Endothelial cell (in vitro differentiated cells): Measurements from ENCODE around the gene WNT9A. TPM values are rescaled to one million over a fixed set of nuclear protein-coding genes. Genes with fewer than 3 reads are reported as not detected.

Experiments used
- DNase-seq: peaks from one replicate; pipeline ENCODE4 v3.0.0; 2021; ENCODE audit warnings: low spot score
- H3K27ac Mint-ChIP-seq: one replicate; pipeline ENCODE4 v1.8.0; 2021; ENCODE audit warnings: mixed read lengths, inconsistent platforms; ENCODE audit not compliant: unreplicated experiment
- H3K27me3 Mint-ChIP-seq: one replicate; pipeline ENCODE4 v1.8.0; 2021; ENCODE audit warnings: mild to moderate bottlenecking, moderate library complexity, mixed read lengths, inconsistent platforms; ENCODE audit not compliant: unreplicated experiment
- H3K36me3 Mint-ChIP-seq: one replicate; pipeline ENCODE4 v1.8.0; 2021; ENCODE audit warnings: mild to moderate bottlenecking, low read depth, mixed read lengths, inconsistent platforms; ENCODE audit not compliant: unreplicated experiment
- H3K4me1 Mint-ChIP-seq: one replicate; pipeline ENCODE4 v1.8.0; 2021; ENCODE audit warnings: mild to moderate bottlenecking, mixed read lengths, inconsistent platforms; ENCODE audit not compliant: unreplicated experiment
- H3K4me3 Mint-ChIP-seq: one replicate; pipeline ENCODE4 v1.8.0; 2021; ENCODE audit warnings: mild to moderate bottlenecking, mixed read lengths, inconsistent platforms; ENCODE audit not compliant: unreplicated experiment
- H3K9me3 Mint-ChIP-seq: one replicate; pipeline ENCODE4 v1.8.0; 2021; ENCODE audit warnings: mixed read lengths, inconsistent platforms; ENCODE audit not compliant: unreplicated experiment
- total RNA-seq: library from RNA; stranded (reverse); fragmentation: NEBNext Ultra II Directional; extraction: Animal tissue kit (Norgen Biotek cat#: 25700); gene quantifications from one replicate; pipeline ENCODE4 v1.2.1, GENCODE V29; 2021; ENCODE audit not compliant: unreplicated experiment
- TF ChIP-seq, protein P1 (sequence below): fragments of 200-600 bp; sonication (generic); IDR thresholded peaks from one replicate; pipeline ENCODE4 v1.5.0; 2021; ENCODE audit warnings: antibody characterized with exemption; ENCODE audit not compliant: unreplicated experiment

WNT9A gene
- total RNA-seq, 1 donor from 2014 or later = 1.0 TPM

DNA sequence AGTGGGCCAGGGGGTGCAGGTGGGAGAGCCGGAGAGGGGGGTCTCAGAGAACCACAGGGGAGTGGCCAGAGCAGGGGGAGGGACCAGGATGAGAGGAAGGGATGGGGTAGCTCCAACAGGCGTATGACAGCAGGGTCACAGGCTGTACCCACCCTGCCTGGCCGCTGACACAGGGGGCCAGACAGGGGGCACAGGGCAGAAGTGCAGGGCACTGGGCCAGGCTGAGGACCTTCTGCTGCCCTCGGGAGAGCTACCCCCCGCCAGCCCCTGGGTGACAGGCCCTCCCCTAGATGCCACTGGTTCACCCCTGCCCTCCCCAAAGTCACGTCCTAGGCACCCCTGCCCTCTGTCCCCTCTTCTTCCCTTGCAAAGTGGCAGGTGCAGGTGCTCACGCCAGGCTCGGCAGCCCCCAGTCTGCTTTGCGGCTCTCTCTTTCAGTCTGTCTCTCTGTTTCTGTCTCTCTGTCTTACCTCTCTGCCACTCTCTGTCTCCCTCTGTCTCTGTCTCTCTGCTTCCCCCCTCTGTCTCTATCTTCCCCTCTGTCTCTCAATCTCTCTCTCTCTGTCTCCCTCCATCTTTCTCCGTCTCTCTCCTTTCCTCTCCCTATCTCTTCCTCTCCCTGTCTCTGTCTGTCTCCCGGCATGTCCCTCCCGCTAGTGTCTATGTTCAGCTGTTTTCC lies 48.5 kb downstream of the WNT9A start:
- peaks cover 4% of the 10 kb centered on the region for H3K36me3 Mint-ChIP-seq
- no peaks in the 10 kb centered on the region for H3K4me1 Mint-ChIP-seq
- no peaks in the 10 kb centered on the region for H3K9me3 Mint-ChIP-seq
- peak overlapping the region; percentile 53 for H3K27ac Mint-ChIP-seq
- H3K4me3 Mint-ChIP-seq = no peak overlapping the region
- peak; percentile 1 for DNase-seq
- TF ChIP-seq, protein P1, sequence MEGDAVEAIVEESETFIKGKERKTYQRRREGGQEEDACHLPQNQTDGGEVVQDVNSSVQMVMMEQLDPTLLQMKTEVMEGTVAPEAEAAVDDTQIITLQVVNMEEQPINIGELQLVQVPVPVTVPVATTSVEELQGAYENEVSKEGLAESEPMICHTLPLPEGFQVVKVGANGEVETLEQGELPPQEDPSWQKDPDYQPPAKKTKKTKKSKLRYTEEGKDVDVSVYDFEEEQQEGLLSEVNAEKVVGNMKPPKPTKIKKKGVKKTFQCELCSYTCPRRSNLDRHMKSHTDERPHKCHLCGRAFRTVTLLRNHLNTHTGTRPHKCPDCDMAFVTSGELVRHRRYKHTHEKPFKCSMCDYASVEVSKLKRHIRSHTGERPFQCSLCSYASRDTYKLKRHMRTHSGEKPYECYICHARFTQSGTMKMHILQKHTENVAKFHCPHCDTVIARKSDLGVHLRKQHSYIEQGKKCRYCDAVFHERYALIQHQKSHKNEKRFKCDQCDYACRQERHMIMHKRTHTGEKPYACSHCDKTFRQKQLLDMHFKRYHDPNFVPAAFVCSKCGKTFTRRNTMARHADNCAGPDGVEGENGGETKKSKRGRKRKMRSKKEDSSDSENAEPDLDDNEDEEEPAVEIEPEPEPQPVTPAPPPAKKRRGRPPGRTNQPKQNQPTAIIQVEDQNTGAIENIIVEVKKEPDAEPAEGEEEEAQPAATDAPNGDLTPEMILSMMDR = no peak
- peaks cover 8% of the 10 kb centered on the region for H3K27me3 Mint-ChIP-seq

DNA sequence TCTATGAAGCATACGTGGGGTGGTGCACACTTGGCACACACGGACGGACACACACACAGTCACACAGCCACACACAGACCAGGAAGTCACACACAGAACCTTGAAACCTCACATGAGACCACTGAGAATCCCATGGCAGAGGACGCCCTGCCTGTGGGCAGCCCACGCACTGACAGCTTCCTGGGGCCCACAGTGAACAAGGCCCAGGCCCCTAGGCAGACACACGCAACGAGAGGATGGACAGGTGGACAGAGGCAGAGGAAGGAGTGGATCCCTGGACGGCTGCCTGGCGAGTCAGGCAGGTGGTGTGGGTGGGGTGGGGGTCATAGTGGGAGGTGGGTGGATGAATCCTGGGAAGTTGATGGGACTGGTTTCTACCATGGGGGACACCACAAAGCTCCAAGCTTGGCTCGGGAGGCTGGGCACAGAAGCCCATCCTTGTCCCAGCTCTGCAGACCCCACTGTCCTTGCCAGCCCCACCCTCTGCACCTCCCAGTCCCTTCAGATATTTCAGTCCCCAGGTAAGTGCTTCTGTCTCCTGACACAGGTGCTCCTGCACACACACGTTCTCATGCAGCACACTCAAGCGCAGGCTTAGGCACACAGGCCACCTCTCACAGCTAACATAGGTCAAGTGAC lies 49.1 kb downstream of the WNT9A start:
- H3K27me3 Mint-ChIP-seq = peaks cover 11% of the 10 kb centered on the region
- no peak overlapping the region for H3K4me3 Mint-ChIP-seq
- no peaks in the 10 kb centered on the region for H3K4me1 Mint-ChIP-seq
- H3K9me3 Mint-ChIP-seq = no peaks in the 10 kb centered on the region
- TF ChIP-seq, protein P1 = no peak
- no peak overlapping the region for H3K27ac Mint-ChIP-seq
- peaks cover 4% of the 10 kb centered on the region for H3K36me3 Mint-ChIP-seq
- peak; percentile 2 for DNase-seq

DNA sequence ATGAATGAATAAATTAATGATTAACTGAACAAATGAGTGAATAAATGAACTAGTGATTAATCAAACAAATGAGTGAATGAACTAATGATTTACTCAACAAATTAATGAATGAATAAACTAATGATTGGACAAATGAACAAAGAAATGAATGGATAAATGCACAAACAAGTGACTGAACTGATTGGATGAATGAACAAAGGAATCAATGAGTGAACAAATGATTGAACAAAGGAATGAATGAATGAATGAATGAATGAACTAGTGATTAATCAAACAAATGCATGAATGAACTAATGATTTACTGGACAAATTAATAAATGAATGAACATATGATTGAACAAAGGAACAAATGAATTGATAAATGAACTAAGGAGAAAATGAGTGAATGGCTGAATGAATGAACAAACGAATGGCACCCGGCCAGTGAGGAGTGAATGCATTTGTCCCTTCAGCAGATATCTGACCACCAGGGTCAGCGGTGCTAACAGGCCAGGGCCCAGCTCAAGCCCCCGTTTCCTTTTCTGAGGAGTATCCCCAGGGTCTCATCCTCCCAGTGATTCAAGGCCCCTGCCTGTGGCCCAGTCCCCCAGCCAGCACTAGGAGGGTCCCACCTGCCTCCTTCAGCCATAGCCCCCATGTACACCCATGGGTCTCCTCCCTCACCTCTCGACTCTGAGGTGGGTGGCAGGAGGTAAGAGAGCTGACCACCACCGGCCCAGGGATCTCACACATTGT lies 49.9 kb downstream of the WNT9A start:
- Mint-ChIP-seq H3K27ac (peak overlapping the region; percentile 48), H3K36me3 (peaks cover 4% of the 10 kb centered on the region), H3K9me3 (no peaks in the 10 kb centered on the region), H3K27me3 (peaks cover 11% of the 10 kb centered on the region), H3K4me3 (peak overlapping the region; percentile 40), H3K4me1 (no peaks in the 10 kb centered on the region)
- TF ChIP-seq, protein P1 = no peak
- DNase-seq = no peak

DNA sequence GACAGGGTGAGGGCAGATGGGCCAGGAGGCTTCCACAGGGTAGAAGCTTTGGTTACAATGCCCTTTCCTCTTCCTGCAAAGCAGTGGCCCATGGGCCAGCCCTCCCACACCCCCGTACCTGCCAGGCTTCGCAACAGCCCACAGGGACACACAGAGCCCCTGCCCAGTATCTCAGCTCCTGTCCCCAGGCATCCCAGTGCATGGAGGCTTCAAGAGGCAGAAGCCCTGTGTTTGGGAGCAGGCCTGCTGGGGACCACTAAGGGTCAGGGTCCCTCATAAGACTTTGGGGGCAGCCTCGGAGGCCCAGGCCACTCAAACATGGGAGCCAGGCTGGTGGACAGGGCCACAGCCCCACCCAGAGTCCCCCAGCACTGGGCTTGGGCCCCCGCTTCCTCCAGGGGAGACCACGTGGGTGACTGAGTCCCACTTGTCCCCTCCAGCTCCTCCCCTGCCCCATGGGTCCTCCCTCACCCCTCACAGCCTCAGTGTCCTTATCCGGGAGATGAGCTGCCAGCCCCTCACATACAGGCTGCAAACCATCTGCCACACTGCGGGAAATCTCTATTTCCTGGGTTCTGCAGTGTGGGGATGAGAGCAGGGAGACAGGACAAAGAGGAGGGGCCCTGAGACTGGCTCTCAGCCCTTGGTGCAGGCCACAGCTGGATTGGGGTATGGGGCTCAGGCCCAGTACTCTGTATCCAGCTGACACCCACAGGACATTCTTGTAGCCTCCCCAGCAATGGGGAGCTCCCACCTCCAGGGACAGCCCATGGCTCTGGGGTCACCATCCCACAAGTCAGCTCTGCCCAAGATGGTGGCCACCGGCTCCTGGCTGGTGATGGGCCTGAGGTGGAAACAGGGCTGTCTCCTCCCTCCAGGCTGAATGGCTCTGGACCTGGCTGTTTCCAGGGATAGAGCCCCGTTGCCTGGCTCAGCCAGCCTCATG lies 50.7 kb downstream of the WNT9A start:
- DNase-seq = peak; percentile 1
- no peaks in the 10 kb centered on the region for H3K9me3 Mint-ChIP-seq
- TF ChIP-seq, protein P1 = no peak
- H3K4me1 Mint-ChIP-seq = no peaks in the 10 kb centered on the region
- H3K4me3 Mint-ChIP-seq = no peak overlapping the region
- H3K27ac Mint-ChIP-seq = no peak overlapping the region
- H3K27me3 Mint-ChIP-seq = peaks cover 11% of the 10 kb centered on the region
- peaks cover 4% of the 10 kb centered on the region for H3K36me3 Mint-ChIP-seq
